H54 (cell line): ENCODE measurements around the gene PLEKHG5.

Experiments used
- DNase-seq: peaks from one replicate; pipeline ENCODE4 v3.0.0; 2011; ENCODE audit warnings: low spot score, mixed read lengths; ENCODE audit not compliant: insufficient read length
- FAIRE-seq: peaks from 3 replicates; lab custom pipeline; 2011; peaks lifted over from hg19 to GRCh38; lab: Jason Lieb, UNC
- POLR2A ChIP-seq: IDR thresholded peaks from 2 replicates; pipeline ENCODE4 v1.6.1; 2011; ENCODE audit warnings: low read depth, mild to moderate bottlenecking, low read length

Gene PLEKHG5

DNA sequence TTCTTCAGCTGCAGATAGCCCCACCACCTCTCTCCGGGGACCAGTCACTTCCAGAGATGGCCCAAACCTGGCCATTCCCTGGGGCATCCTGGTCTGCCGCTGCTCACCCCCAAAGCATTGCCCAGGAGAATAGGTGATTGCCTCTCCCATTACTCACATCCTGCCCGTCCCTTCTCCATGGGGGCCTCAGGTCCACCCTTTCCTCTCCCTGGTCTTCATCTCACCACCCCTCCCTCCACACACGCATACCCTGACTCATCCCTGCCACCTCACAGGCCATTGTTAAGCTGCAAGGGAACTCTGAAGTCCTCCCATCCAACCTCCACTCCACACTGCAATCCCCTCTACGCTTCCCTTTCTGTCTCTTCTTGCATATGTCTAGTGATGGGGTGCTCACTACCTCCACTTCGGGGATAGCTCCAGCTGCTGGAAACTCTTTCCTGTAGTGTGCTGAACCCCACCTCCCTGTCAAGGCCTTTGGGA, at the start of gene PLEKHG5:
PLEKHG5 (minus strand) TSS at position 188 of the 483 bp plus-strand sequence. CDS start 14,096 bp downstream, outside the sequence.
- TF ChIP-seq POLR2A: 0 out of 2 replicates have a peak, but pooled peaks have one; percentile 12
- DNase-seq: peak; percentile 71
- FAIRE-seq: peak; percentile 93

DNA sequence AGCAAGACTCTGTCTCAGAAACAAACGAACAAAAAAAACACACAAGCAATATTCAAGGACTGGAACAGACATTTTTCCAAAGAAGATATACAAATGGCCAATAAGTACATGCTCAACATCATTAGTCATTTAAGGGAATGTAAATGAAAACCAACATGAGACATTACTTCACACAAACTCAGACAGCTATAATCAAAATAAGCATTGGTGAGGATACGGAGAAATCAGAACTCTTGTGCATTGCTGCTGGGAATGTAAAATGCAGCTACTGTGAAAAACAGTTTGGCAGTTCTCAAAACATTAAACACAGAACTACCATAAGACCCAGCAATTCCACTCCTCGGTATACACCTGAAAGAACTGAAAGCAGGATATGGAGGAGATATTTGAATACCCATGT, 47.5 kb upstream of the PLEKHG5 start:
- DNase-seq: no peak
- no peak for TF ChIP-seq POLR2A
- FAIRE-seq: no peak

GRCh38 chr1:6536291-6536690, 44.8 kb upstream of the PLEKHG5 start:
- TF ChIP-seq POLR2A: no peak
- no peak for FAIRE-seq
- no peak for DNase-seq

DNA sequence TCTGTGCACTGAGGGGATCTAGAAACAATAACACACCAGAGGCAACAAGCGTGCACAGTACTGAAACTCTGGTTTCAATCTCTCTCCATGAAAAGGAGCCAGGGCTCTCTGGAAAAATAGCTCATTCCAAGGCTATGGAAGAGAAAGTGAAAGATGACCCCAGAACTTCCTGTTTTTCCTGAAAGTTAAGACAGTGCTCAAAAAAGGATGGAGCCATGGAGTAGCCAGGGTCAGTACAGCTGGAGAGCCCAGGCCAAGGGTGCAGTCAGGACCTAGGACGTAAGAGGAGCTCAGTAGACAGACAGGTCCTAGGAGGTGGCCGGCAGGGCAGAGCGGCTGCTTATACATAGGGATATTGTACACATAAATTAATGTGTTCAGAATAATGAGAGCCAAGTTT, 43.7 kb upstream of the PLEKHG5 start:
- DNase-seq: no peak
- FAIRE-seq: no peak
- no peak for TF ChIP-seq POLR2A

DNA sequence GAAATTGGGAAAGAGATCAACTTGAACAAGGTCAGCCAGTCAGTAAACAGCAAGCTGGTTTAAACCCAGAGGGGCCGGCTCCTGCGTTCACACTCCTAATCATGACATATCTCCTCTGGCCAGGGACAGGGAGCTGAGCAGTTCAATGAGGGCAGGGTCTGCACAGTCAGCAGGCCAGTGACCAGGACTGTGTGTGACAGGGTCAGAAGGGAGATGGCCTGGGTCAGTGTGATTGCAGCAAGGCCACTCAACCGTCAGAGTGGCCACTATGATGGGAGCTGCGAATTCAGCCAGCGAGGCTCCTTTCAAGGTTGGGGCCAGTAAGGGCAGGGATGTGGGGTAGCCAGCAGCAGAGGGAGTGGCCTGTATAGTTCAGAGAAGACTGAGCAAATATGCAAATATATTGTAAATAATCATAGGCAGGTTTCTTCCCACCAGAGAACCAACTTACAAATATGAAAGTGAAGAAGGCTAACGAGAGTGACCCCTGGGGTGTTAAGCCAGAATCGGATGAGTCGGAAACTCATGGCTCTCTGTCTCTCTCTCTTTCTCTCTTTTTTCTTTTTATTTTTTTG, 42.9 kb upstream of the PLEKHG5 start:
- no peak for FAIRE-seq
- no peak for DNase-seq
- TF ChIP-seq POLR2A: no peak

DNA sequence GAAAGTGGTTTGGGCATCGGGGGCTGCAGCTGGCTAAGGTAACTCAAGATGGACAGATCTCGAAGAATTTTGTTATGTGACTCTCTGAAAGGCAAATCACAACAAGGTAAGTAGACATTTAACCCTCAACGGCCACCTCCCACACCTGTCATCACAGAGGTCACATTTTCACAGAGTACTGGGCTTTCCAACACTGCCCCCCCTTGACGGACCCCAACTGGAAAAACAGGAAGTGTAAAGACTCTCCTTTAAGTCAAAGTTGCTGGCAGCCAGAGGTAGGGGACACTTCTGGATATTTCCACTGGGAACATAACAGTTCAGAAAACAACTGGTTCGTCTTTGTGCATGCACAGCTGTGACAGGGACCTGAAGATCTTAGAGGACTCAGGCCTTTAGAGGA, 40.5 kb upstream of the PLEKHG5 start:
- DNase-seq (no peak), FAIRE-seq (no peak)
- no peak for TF ChIP-seq POLR2A

DNA sequence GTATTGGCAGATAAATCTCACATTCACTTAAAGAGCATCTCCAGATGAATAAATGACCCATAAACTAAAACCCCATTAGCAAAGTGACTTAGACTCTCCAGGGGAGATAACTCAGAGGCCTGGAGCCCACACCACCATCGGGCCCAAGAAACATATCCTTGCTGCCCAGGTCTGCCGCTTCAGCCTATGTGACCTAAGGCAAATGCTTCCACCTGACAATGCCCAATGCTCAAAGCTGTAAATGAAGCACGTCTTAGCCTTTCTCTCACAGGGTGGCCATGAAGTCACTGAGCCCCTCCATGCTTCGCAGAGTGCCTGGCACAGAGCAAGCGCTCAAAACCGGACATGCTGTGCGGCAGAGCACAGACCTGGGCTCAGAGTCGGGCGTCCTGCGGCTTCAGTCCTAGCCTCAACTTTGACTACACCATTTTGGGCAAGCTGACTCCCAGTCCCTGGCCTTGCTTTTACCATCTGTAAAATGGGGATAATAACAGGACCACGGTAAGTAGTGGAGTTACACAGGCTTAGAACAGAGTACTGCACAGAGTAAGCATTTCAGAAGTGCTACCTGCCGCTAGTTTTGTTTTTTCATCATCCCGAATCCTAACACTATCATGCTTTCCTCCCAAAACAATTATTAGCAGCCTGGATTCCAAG, 39.2 kb upstream of the PLEKHG5 start:
- TF ChIP-seq POLR2A: no peak
- FAIRE-seq (no peak), DNase-seq (no peak)

DNA sequence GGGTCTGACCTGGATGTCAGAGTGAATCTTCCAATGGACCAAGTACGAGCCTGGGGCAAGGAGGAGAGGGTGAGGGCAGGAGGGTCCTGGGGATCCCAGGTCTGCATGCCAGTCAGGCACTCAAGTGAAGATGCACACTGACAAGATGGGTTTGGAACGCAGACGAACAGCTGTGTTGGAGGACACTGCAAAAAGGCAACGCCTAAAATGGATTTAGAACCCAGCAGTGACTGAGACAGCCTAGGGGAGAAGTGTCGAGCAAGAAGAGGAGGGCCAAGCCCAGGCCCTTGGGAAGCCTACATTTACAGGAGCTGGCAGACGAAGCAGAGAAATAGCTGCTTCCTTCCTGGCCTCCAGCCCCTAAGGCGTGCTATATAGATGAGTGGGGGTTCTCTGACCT, 37.0 kb upstream of the PLEKHG5 start:
- TF ChIP-seq POLR2A: no peak
- DNase-seq (no peak), FAIRE-seq (no peak)

DNA sequence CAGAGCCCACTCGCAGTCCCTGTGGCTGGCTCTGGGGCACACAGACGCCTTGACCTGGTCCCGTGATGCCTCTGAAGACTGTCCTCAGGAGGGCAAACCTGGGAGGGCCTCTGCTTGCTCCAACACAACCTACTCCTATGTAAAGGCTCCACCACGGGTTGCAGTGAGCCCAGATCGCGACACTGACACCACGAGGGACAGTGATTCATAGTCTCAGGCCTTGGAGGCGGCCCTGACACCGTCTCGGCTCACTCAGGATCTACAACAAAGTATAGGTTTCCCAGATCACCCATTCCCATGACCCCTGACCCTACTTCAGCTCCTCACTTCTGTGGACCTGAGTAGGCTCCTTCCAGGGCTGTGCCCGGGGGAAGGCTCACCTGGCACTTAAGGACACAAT, 34.8 kb upstream of the PLEKHG5 start:
- DNase-seq (no peak), FAIRE-seq (no peak)
- no peak for TF ChIP-seq POLR2A

GRCh38 chr1:6523566-6523965, 32.1 kb upstream of the PLEKHG5 start:
- FAIRE-seq: no peak
- no peak for DNase-seq
- TF ChIP-seq POLR2A: no peak

DNA sequence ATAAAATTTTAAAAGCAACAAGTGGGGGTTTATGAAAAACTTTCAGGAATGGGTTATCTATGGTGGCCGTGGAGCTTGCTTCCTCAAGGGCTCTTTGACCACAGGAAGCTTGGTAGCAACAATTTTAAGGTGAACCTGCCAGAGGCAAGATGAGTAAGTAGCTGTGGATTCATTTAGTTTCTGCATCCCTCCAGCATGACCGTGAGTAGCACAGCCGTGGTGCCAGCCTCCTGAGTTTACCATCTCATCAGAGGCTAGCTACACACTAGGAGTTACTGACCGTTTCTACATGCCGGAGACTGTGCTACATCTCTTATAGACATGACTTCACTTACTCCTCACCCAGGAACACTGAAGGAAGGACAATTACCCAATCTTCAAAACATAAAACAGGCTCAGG, 30.1 kb upstream of the PLEKHG5 start:
- peak; percentile 48 for FAIRE-seq

DNA sequence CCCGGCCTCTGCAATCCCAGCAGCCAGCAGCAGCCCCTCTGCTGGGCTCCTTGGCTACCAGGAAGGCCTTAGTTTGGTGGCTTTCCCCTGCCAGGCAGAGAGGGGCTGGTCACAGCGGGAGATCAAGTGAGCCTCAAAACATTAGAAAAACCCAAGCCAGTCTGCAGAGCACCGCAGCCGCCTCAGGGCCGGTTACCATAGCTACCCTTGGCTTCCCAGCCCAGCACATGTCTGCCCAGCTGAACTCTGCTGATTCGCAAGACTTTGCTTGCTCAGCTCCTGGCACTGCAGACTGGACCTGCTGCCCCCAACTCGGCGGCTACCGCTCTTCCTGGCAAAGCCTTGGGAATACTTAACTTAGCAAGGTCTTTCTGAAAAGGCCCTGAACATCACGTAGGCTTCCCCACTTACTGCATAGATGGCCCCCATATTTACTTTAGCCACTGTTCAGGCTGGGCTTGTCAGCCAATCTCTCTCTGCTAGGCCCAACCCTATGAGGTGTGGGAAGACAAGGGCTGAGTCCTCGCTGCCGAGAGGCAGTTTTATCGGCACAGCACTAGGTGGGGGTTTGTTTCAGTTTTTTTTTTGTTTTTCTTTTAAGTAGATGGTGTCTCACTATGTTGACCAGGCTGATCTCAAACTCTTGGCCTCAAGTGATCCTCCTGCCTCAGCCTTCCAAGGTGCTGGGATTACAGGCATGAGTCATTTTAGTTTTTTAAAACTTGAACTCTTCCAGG, 28.6 kb upstream of the PLEKHG5 start:
- DNase-seq (peak; percentile 72), FAIRE-seq (peak; percentile 6)
- no peak for TF ChIP-seq POLR2A

More for the DNA sequence above, 30.1 kb upstream of the PLEKHG5 start:
- no peak for TF ChIP-seq POLR2A
- DNase-seq: no peak

DNA sequence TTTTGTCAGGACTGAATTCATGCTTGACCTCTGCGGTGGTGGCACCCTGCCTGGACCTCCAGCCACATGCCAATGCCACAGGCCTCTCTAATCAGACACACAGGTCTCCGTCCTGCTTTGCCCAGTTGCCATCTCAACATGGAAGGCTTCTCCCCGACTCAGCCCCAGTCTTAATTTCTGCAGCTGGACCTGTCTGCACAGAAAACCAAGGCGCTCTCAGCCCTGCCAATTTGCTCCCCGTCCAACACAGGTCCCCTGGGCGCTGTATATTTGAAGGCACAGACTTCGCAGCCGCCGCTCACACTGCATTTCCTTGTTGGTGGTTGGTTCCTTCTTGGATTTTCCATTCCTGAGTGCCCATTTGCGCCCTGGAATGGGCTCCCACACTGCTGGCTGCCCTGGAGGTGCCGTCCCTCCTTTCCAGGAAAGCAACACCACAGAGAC, 28.0 kb upstream of the PLEKHG5 start:
- TF ChIP-seq POLR2A: no peak
- FAIRE-seq (no peak), DNase-seq (no peak)

- TF ChIP-seq POLR2A: no peak
- DNase-seq: no peak
- FAIRE-seq: no peak
Observed at GRCh38 chr1:6517435-6517851, 26.0 kb upstream of the PLEKHG5 start.
